Loucy (cell line): ENCODE data around the gene ATP8A1.

Experiments
- H2AFZ ChIP-seq: fragments of 200-600 bp; sonication (generic); 2 replicates; pipeline ENCODE4 v1.6.0; 2016; ENCODE audit warnings: antibody characterized with exemption, mild to moderate bottlenecking, low read length, moderate library complexity
- H3F3A ChIP-seq: fragments of 200-600 bp; 2 replicates; pipeline ENCODE4 v1.6.0; 2016; ENCODE audit warnings: antibody characterized with exemption, low read depth, mild to moderate bottlenecking
- H3K27me3 ChIP-seq: fragments of 200-600 bp; sonication (generic); 2 replicates; pipeline ENCODE4 v1.6.1; 2014; ENCODE audit warnings: low read length, mild to moderate bottlenecking; ENCODE audit not compliant: insufficient read depth, poor library complexity, severe bottlenecking
- H3K36me3 ChIP-seq: fragments of 200-600 bp; sonication (generic); 2 replicates; pipeline ENCODE4 v1.6.1; 2016; ENCODE audit warnings: low read length; ENCODE audit not compliant: insufficient read depth
- H3K4me1 ChIP-seq: fragments of 200-600 bp; sonication (generic); 2 replicates; pipeline ENCODE4 v1.5.1; 2014; ENCODE audit warnings: low read length, mild to moderate bottlenecking; ENCODE audit not compliant: insufficient read depth, poor library complexity, severe bottlenecking
- H3K4me2 ChIP-seq: fragments of 200-600 bp; sonication (generic); 2 replicates; pipeline ENCODE4 v1.6.0; 2014; ENCODE audit warnings: antibody characterized with exemption, low read length, low read depth, mild to moderate bottlenecking; ENCODE audit not compliant: poor library complexity, severe bottlenecking
- H3K4me3 ChIP-seq: fragments of 200-600 bp; sonication (generic); 2 replicates; pipeline ENCODE4 v1.5.1; 2014; ENCODE audit warnings: low read length, mild to moderate bottlenecking, mixed read lengths; ENCODE audit not compliant: poor library complexity, severe bottlenecking
- H3K79me2 ChIP-seq: fragments of 200-600 bp; sonication (generic); 2 replicates; pipeline ENCODE4 v1.6.1; 2014; ENCODE audit warnings: low read length; ENCODE audit not compliant: insufficient read depth
- H3K9ac ChIP-seq: fragments of 200-600 bp; sonication (generic); 2 replicates; pipeline ENCODE4 v1.6.0; 2014; ENCODE audit warnings: mild to moderate bottlenecking, low read depth, low read length, moderate library complexity; ENCODE audit not compliant: poor library complexity, severe bottlenecking
- H3K9me2 ChIP-seq: fragments of 200-600 bp; sonication (generic); replicated peaks from 2 replicates; pipeline ENCODE4 v1.6.1; 2016; ENCODE audit warnings: low read depth, low read length, mixed read lengths
- H3K9me3 ChIP-seq: fragments of 200-600 bp; sonication (generic); 2 replicates; pipeline ENCODE4 v1.6.1; 2014; ENCODE audit warnings: mild to moderate bottlenecking, antibody characterized with exemption, low read length, low read depth; ENCODE audit not compliant: insufficient read depth
- H4K20me1 ChIP-seq: fragments of 200-600 bp; sonication (generic); 2 replicates; pipeline ENCODE4 v1.6.0; 2014; ENCODE audit warnings: antibody characterized with exemption, low read length, mild to moderate bottlenecking; ENCODE audit not compliant: insufficient read depth, poor library complexity, severe bottlenecking
- EZH2phosphoT487 ChIP-seq: fragments of 200-600 bp; IDR thresholded peaks from 2 replicates; pipeline ENCODE4 v1.6.1; 2018; ENCODE audit warnings: antibody characterized with exemption, mild to moderate bottlenecking, moderate library complexity, borderline replicate concordance
- TF ChIP-seq, protein P1 (sequence below): fragments of 200-600 bp; sonication (generic); conservative IDR thresholded peaks from 2 replicates; pipeline ENCODE4 v1.5.1; 2014; ENCODE audit warnings: mild to moderate bottlenecking, antibody characterized with exemption, low read length

Gene ATP8A1

DNA sequence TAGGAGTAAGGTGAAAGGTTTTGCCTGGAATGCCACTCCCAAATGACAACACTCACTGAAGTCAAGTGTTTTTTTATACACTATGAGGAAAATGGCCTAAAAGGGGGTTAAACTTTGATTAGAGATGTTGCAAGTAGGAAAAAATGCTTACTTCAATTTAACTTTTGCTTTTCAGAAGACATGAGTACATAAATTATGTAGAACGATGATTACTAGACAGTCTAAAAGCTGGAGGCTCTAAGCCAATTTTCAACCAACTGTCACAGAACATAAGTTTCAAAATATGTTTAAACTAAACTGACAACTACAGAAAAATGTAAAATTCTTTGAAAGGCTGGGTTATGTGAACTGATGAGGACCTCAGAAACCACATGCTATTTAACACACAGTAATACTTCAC lies 176.2 kb downstream of the ATP8A1 start:
- Histone ChIP-seq H4K20me1 (no peaks in the 10 kb centered on the region), H3K36me3 (no peaks in the 10 kb centered on the region; the same call in 1 of the 2 replicates), H3F3A (no peaks in the 10 kb centered on the region), H3K4me1 (no peaks in the 10 kb centered on the region), H2AFZ (no peak overlapping the region), H3K9me3 (no peaks in the 10 kb centered on the region), H3K27me3 (no peaks in the 10 kb centered on the region), H3K9ac (no peak overlapping the region), H3K4me3 (no peak overlapping the region), H3K79me2 (no peaks in the 10 kb centered on the region), H3K9me2 (no peaks in the 10 kb centered on the region), H3K4me2 (no peak overlapping the region)
- TF ChIP-seq, protein P1, sequence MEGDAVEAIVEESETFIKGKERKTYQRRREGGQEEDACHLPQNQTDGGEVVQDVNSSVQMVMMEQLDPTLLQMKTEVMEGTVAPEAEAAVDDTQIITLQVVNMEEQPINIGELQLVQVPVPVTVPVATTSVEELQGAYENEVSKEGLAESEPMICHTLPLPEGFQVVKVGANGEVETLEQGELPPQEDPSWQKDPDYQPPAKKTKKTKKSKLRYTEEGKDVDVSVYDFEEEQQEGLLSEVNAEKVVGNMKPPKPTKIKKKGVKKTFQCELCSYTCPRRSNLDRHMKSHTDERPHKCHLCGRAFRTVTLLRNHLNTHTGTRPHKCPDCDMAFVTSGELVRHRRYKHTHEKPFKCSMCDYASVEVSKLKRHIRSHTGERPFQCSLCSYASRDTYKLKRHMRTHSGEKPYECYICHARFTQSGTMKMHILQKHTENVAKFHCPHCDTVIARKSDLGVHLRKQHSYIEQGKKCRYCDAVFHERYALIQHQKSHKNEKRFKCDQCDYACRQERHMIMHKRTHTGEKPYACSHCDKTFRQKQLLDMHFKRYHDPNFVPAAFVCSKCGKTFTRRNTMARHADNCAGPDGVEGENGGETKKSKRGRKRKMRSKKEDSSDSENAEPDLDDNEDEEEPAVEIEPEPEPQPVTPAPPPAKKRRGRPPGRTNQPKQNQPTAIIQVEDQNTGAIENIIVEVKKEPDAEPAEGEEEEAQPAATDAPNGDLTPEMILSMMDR = no peak
- TF ChIP-seq EZH2phosphoT487 = no peak

DNA sequence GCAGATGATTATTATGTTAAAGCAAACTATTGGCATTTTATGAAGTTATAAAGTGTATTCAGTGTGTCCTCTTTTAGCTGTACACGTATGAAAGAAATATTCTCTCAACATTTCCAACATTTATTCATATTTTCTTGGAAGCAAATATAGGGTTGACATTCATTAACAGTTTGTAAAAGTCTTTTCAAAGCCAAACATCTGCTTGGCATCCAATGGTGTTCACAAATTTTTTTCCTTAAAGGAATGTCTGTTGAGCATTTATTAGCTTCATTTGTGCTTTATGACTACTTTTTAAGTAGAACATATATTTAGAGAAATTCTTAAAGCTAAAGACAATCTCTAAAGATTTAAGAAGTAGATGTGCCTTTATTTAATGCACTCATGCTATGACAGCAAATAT lies 176.6 kb downstream of the ATP8A1 start:
- Histone ChIP-seq H3K4me3 (no peak overlapping the region), H3K36me3 (no peaks in the 10 kb centered on the region; the same call in 1 of the 2 replicates), H3K4me2 (no peak overlapping the region), H3K27me3 (no peaks in the 10 kb centered on the region), H3K9me2 (no peaks in the 10 kb centered on the region), H3K9me3 (no peaks in the 10 kb centered on the region), H4K20me1 (no peaks in the 10 kb centered on the region), H3K4me1 (no peaks in the 10 kb centered on the region), H3K79me2 (no peaks in the 10 kb centered on the region), H3K9ac (no peak overlapping the region), H3F3A (no peaks in the 10 kb centered on the region), H2AFZ (no peak overlapping the region)
- TF ChIP-seq EZH2phosphoT487 = no peak
- TF ChIP-seq, protein P1 = no peak

DNA sequence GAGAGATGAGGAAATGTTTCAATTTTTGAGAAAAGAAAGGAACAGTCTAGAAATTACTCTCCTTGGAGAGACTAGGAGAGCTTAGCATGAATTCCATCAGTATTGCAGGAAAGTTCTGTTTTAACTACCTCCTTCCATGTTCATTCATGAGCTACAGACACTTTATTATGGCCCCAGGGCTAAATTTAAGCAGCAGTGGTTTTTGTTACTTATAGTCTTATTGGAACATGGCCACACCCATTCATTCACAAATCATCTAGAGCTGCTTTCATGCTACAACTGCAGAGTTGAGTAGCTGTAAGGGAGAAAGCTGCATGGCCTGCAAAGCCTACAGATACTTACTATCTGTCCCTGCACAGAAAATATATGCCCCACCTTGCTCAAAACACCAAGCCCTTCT lies 178.0 kb downstream of the ATP8A1 start:
- Histone ChIP-seq H4K20me1 (no peaks in the 10 kb centered on the region), H3K79me2 (no peaks in the 10 kb centered on the region), H3K4me1 (no peaks in the 10 kb centered on the region), H3K4me2 (no peak overlapping the region), H3K9ac (no peak overlapping the region), H3K36me3 (no peaks in the 10 kb centered on the region), H3K9me3 (no peaks in the 10 kb centered on the region), H3F3A (no peaks in the 10 kb centered on the region), H3K4me3 (no peak overlapping the region), H3K9me2 (no peaks in the 10 kb centered on the region), H2AFZ (no peak overlapping the region), H3K27me3 (no peaks in the 10 kb centered on the region)
- TF ChIP-seq EZH2phosphoT487 = no peak
- TF ChIP-seq, protein P1 = no peak
